Spleen (tissue), 11 donors: ENCODE measurements around the gene HINT2. TPM values are rescaled to one million over a fixed set of nuclear protein-coding genes. Genes with fewer than 3 reads are reported as not detected.

Source experiments
- DNase-seq: peaks from one replicate; pipeline ENCODE4 v3.0.0-alpha.2; 2020
- H3K27ac ChIP-seq, 8 donors: fragments of 200-600 bp; sonication (generic) in 7 of 8; 1 replicate in 4 of 8; 2 replicates in 4 of 8; pipeline versions ENCODE4 v1.5.0 to v1.8.0; 2016 to 2021; ENCODE audit warnings: inconsistent platforms in 4 of 8, mild to moderate bottlenecking in 4 of 8, moderate library complexity in 1 of 8
- H3K27me3 ChIP-seq, 7 donors: fragments of 200-600 bp; sonication (generic) in 6 of 7; replicated peaks in 1 of 7; 1 replicate in 4 of 7; 2 replicates in 3 of 7; pipeline versions ENCODE4 v1.5.0 to v1.8.0; 2016 to 2021; ENCODE audit warnings: inconsistent platforms in 3 of 7, mild to moderate bottlenecking in 1 of 7
- H3K36me3 ChIP-seq, 6 donors: fragments of 200-600 bp; sonication (generic) in 5 of 6; 1 replicate in 4 of 6; 2 replicates in 2 of 6; pipeline versions ENCODE4 v1.5.0 to v1.8.0; 2016 to 2021; ENCODE audit warnings: inconsistent platforms in 2 of 6
- H3K4me1 ChIP-seq, 6 donors: fragments of 200-600 bp; sonication (generic) in 5 of 6; 1 replicate in 3 of 6; 2 replicates in 3 of 6; pipeline versions ENCODE4 v1.5.0 to v1.8.0; 2016 to 2021; ENCODE audit warnings: inconsistent platforms in 3 of 6
- H3K4me3 ChIP-seq, 8 donors: fragments of 200-600 bp; sonication (generic) in 7 of 8; 1 replicate in 4 of 8; 2 replicates in 4 of 8; pipeline versions ENCODE4 v1.5.0 to v1.8.0; 2016 to 2021; ENCODE audit warnings: inconsistent platforms in 4 of 8, mild to moderate bottlenecking in 4 of 8, moderate library complexity in 2 of 8
- H3K9me3 ChIP-seq, 8 donors: fragments of 200-600 bp; sonication (generic) in 7 of 8; 1 replicate in 4 of 8; 2 replicates in 4 of 8; pipeline versions ENCODE4 v1.5.0 to v1.8.0; 2016 to 2021; ENCODE audit warnings: inconsistent platforms in 4 of 8
- POLR2A ChIP-seq, 3 donors: fragments of 450-650 bp; IDR thresholded peaks; one replicate each; pipeline ENCODE4 v1.5.1; 2017; ENCODE audit warnings: antibody characterized with exemption in 3 of 3, mild to moderate bottlenecking in 1 of 3
- POLR2AphosphoS5 ChIP-seq, 3 donors: sonication (generic); formaldehyde crosslinking; IDR thresholded peaks; one replicate each; pipeline ENCODE4 v1.5.1; 2017; ENCODE audit warnings: antibody characterized with exemption in 3 of 3
- WGBS, 5 donors: extraction: QIAGEN DNeasy Blood & Tissue Kit in 3 of 5; methylation state at CpG; one replicate each; pipeline versions ENCODE4 v1.1.5 to v1.1.7; 2013 to 2018; 5-methylcytosine and 5-hydroxymethylcytosine counted together
- intact Hi-C: fragments of 100-400 bp; cut with DNase I; formaldehyde crosslinking; loops from one replicate; pipeline ENCODE4 v1.15.0; 2023; ENCODE audit warnings: low total_unique reads
- polyA plus RNA-seq, 3 donors: library from polyadenylated mRNA; stranded (reverse); fragments of 200-250 nt; gene quantifications; one replicate each; pipeline ENCODE4 v1.2.1, GENCODE V29; 2013
- total RNA-seq, 7 donors: library from RNA; depleted of rRNA in 3 of 7; stranded (reverse); fragments of >200 nt in 3 of 7; fragmentation: NEBNext Ultra II Directional in 4 of 7; extraction: Animal tissue kit (Norgen Biotek cat#: 25700) in 4 of 7; gene quantifications; one replicate each; pipeline versions ENCODE4 v1.1.0 to v1.2.1, GENCODE V29; 2016 to 2021
- TF ChIP-seq, protein P1 (sequence below), 11 experiments: fragments of 200-600 bp in 7 of 11; fragments of 450-650 bp in 4 of 11; sonication (generic) in 4 of 11; IDR thresholded peaks in 8 of 11; conservative IDR thresholded peaks in 3 of 11; 1 replicate in 7 of 11; 2 replicates in 4 of 11; pipeline versions ENCODE4 v1.4.0 to v1.8.0; 2016 to 2021; ENCODE audit warnings: antibody characterized with exemption in 11 of 11, inconsistent platforms in 4 of 11, mild to moderate bottlenecking in 1 of 11
- donor health status: healthy with polysubstance abuse.
- donor health status: DM: no; HTN: no; CAD: no; lungs with moderate emphysema.
- donor health status: DM: no; HTN: no; CAD: no.
- donor health status: Bipolar disorder and iron deficiency.
- donor health status: healthy.
- donor health status: DM: no; HTN: no; CAD: no.
- donor health status: DM: yes; HTN: yes; CAD: no.

HINT2 gene
- total and polyA plus RNA-seq, 10 donors, result 20.1 to 73.6 (median 25.1) TPM

GRCh38 chr9:35842020-35842745 is 27.3 kb upstream of the HINT2 start:
- Histone ChIP-seq H3K4me1 (peaks cover 20 to 64% (median 48%) of the 10 kb centered on the region in 6 donors), H3K9me3 (no peaks in the 10 kb centered on the region), H3K36me3 (peaks cover 0 to 9% (median 0%) of the 10 kb centered on the region in 6 donors), H3K27ac (no peak overlapping the region), H3K4me3 (no peak overlapping the region), H3K27me3 (peaks cover 0 to 32% (median 0%) of the 10 kb centered on the region in 7 donors)
- DNase-seq, result peak; percentile 69
- TF ChIP-seq POLR2A (IDR thresholded peaks at IDR 0.05) (no peak), POLR2AphosphoS5 (IDR thresholded peaks at IDR 0.05) (no peak)
- TF ChIP-seq, protein P1, sequence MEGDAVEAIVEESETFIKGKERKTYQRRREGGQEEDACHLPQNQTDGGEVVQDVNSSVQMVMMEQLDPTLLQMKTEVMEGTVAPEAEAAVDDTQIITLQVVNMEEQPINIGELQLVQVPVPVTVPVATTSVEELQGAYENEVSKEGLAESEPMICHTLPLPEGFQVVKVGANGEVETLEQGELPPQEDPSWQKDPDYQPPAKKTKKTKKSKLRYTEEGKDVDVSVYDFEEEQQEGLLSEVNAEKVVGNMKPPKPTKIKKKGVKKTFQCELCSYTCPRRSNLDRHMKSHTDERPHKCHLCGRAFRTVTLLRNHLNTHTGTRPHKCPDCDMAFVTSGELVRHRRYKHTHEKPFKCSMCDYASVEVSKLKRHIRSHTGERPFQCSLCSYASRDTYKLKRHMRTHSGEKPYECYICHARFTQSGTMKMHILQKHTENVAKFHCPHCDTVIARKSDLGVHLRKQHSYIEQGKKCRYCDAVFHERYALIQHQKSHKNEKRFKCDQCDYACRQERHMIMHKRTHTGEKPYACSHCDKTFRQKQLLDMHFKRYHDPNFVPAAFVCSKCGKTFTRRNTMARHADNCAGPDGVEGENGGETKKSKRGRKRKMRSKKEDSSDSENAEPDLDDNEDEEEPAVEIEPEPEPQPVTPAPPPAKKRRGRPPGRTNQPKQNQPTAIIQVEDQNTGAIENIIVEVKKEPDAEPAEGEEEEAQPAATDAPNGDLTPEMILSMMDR (IDR thresholded peaks at IDR 0.05 in 8 of 11, conservative IDR thresholded peaks at IDR 0.05 in 3 of 11), result no peak
- intact Hi-C loops, result loop anchor here (10.0 kb wide), 1 partner anchor 53 kb away; no protein-coding TSS in a partner anchor
- 91 to 96% (median 92%) methylated on average over 14 to 17 of the region's 17 CpGs for WGBS, 5 donors

DNA sequence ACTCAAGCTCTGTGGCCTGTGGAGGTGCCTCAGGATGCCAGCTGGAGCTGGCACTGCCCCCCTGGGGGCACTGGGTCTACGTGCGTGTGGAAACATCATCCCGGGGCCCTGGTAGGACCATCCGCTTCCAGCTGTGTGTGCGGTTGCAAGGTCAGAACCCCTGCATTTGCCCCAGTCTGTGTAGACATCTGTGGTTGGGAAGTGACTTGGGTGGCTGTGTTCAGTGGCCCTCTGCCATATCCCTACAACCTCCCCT is 26.7 kb upstream of the HINT2 start:
- H3K27ac ChIP-seq, result no peak overlapping the region
- H3K4me3 ChIP-seq, result no peak overlapping the region
- TF ChIP-seq POLR2A (IDR thresholded peaks at IDR 0.05) (no peak), POLR2AphosphoS5 (IDR thresholded peaks at IDR 0.05) (no peak)
- TF ChIP-seq, protein P1 (IDR thresholded peaks at IDR 0.05 in 8 of 11, conservative IDR thresholded peaks at IDR 0.05 in 3 of 11), result no peak
- H3K9me3 ChIP-seq, result no peaks in the 10 kb centered on the region
- peaks cover 18 to 57% (median 42%) of the 10 kb centered on the region in 6 donors for H3K4me1 ChIP-seq
- 77 to 95% (median 82%) methylated on average over 5 of the region's 5 CpGs for WGBS, 5 donors
- intact Hi-C loops, result loop anchor here (10.0 kb wide), 1 partner anchor 53 kb away; no protein-coding TSS in a partner anchor
- peaks cover 0 to 30% (median 0%) of the 10 kb centered on the region in 7 donors for H3K27me3 ChIP-seq
- H3K36me3 ChIP-seq, result peaks cover 0 to 3% (median 0%) of the 10 kb centered on the region in 6 donors
- DNase-seq, result no peak

GRCh38 chr9:35840881-35841644 is 26.2 kb upstream of the HINT2 start:
- DNase-seq, result peak; percentile 62
- Histone ChIP-seq H3K27me3 (peaks cover 0 to 24% (median 0%) of the 10 kb centered on the region in 7 donors), H3K36me3 (no peaks in the 10 kb centered on the region), H3K4me1 (peaks cover 18 to 52% (median 38%) of the 10 kb centered on the region in 6 donors), H3K9me3 (no peaks in the 10 kb centered on the region), H3K4me3 (no peak overlapping the region), H3K27ac (no peak overlapping the region)
- TF ChIP-seq, protein P1 (IDR thresholded peaks at IDR 0.05 in 8 of 11, conservative IDR thresholded peaks at IDR 0.05 in 3 of 11), result no peak
- TF ChIP-seq POLR2A (IDR thresholded peaks at IDR 0.05), result no peak
- no peak for TF ChIP-seq POLR2AphosphoS5 (IDR thresholded peaks at IDR 0.05)
- 93 to 99% (median 96%) methylated on average over 15 of the region's 15 CpGs for WGBS, 5 donors
- intact Hi-C loops, result loop anchor here (10.0 kb wide), 1 partner anchor 54 kb away; no protein-coding TSS in a partner anchor

DNA sequence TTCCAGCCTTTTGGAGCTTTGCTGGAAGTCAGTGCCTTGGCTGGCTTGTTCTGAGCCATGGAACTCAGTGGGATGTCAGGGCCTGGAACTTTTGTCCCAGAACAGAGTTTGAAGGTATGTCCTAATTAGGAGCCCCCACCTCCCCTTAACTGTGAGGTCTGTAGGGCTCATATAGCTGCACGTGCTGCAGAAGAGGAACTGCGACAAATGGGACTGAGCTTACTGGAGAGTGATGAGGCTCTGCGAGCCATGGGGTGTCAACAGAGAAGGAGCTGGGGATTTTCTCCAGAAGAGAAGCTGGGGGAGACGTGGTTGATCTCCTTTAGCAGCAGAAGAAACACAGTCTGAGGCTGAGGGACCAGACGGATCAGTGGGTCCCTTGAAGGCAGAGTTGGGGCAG is 25.1 kb upstream of the HINT2 start:
- H3K9me3 ChIP-seq, result no peaks in the 10 kb centered on the region
- WGBS, 5 donors, result 59 to 72% (median 65%) methylated on average over 5 of the region's 5 CpGs
- H3K4me3 ChIP-seq, result no peak overlapping the region
- TF ChIP-seq POLR2A (IDR thresholded peaks at IDR 0.05) (no peak), POLR2AphosphoS5 (IDR thresholded peaks at IDR 0.05) (no peak)
- TF ChIP-seq, protein P1 (IDR thresholded peaks at IDR 0.05 in 8 of 11, conservative IDR thresholded peaks at IDR 0.05 in 3 of 11), result no peak
- H3K4me1 ChIP-seq, result peaks cover 14 to 52% (median 34%) of the 10 kb centered on the region in 6 donors
- peaks cover 0 to 24% (median 0%) of the 10 kb centered on the region in 7 donors for H3K27me3 ChIP-seq
- H3K36me3 ChIP-seq, result no peaks in the 10 kb centered on the region
- intact Hi-C loops, result loop anchor here (10.0 kb wide), 1 partner anchor 55 kb away; no protein-coding TSS in a partner anchor
- DNase-seq, result peak; percentile 31
- no peak overlapping the region for H3K27ac ChIP-seq
